H9 (cell line): ENCODE data around the gene CACNG5. TPM values are rescaled to one million over a fixed set of nuclear protein-coding genes. Genes with fewer than 3 reads are reported as not detected.

Source experiments
- DNase-seq: peaks from one replicate; pipeline ENCODE4 v3.0.0-alpha.2; 2017
- H2AFZ ChIP-seq: one replicate; pipeline ENCODE4 v1.6.1; 2013; ENCODE audit warnings: mild to moderate bottlenecking, low read length, control low read depth, moderate library complexity
- H2AK5ac ChIP-seq: 2 replicates; pipeline ENCODE4 v1.6.1; 2013; ENCODE audit warnings: low read length, control low read depth, mixed read lengths; ENCODE audit not compliant: insufficient read length
- H2BK120ac ChIP-seq: one replicate; pipeline ENCODE4 v1.6.1; 2013; ENCODE audit warnings: low read depth, mild to moderate bottlenecking, low read length, control low read depth, inconsistent platforms; ENCODE audit not compliant: poor library complexity, severe bottlenecking
- H2BK12ac ChIP-seq: 2 replicates; pipeline ENCODE4 v1.6.1; 2013; ENCODE audit warnings: low read length, control low read depth, mixed read lengths, low read depth; ENCODE audit not compliant: insufficient read length
- H2BK15ac ChIP-seq: 2 replicates; pipeline ENCODE4 v1.6.1; 2013; ENCODE audit warnings: low read depth, low read length, control low read depth
- H2BK20ac ChIP-seq: one replicate; pipeline ENCODE4 v1.6.1; 2013; ENCODE audit warnings: low read depth, mild to moderate bottlenecking, low read length, control low read depth, inconsistent platforms; ENCODE audit not compliant: poor library complexity, severe bottlenecking
- H2BK5ac ChIP-seq: 2 replicates; pipeline ENCODE4 v1.6.1; 2013; ENCODE audit warnings: low read length, control low read depth, mixed read lengths; ENCODE audit not compliant: insufficient read length
- H3K14ac ChIP-seq: 2 replicates; pipeline ENCODE4 v1.6.1; 2013; ENCODE audit warnings: low read length, control low read depth; ENCODE audit not compliant: insufficient read depth
- H3K18ac ChIP-seq: 2 replicates; pipeline ENCODE4 v1.6.1; 2013; ENCODE audit warnings: low read depth, mild to moderate bottlenecking, mixed read lengths, low read length, control low read depth; ENCODE audit not compliant: insufficient read length
- H3K23ac ChIP-seq: 2 replicates; pipeline ENCODE4 v1.6.1; 2013; ENCODE audit warnings: low read length, control low read depth, mixed read lengths, low read depth; ENCODE audit not compliant: insufficient read length
- H3K23me2 ChIP-seq: 2 replicates; pipeline ENCODE4 v1.6.1; 2013; ENCODE audit warnings: low read depth, mild to moderate bottlenecking, mixed read lengths, low read length, control low read depth; ENCODE audit not compliant: insufficient read length, poor library complexity, severe bottlenecking
- H3K27ac ChIP-seq: 2 replicates; pipeline ENCODE4 v1.5.1; 2013; ENCODE audit warnings: low read length, control low read depth, mixed read lengths, low read depth; ENCODE audit not compliant: insufficient read length
- H3K27me3 ChIP-seq: 2 replicates; pipeline ENCODE4 v1.6.1; 2013; ENCODE audit warnings: low read length, control low read depth, inconsistent platforms; ENCODE audit not compliant: insufficient read depth
- H3K4ac ChIP-seq: 2 replicates; pipeline ENCODE4 v1.6.1; 2013; ENCODE audit warnings: low read depth, mild to moderate bottlenecking, control low read depth, inconsistent platforms, low read length, moderate library complexity
- H3K4me1 ChIP-seq: 2 replicates; pipeline ENCODE4 v1.6.1; 2013; ENCODE audit warnings: low read length, control low read depth, inconsistent platforms; ENCODE audit not compliant: insufficient read depth
- H3K4me2 ChIP-seq: 2 replicates; pipeline ENCODE4 v1.6.1; 2013; ENCODE audit warnings: low read length, control low read depth, mixed read lengths; ENCODE audit not compliant: insufficient read length, insufficient read depth
- H3K56ac ChIP-seq: 2 replicates; pipeline ENCODE4 v1.6.1; 2013; ENCODE audit warnings: low read depth, mild to moderate bottlenecking, mixed read lengths, low read length, control low read depth; ENCODE audit not compliant: insufficient read length
- H3K79me1 ChIP-seq: 2 replicates; pipeline ENCODE4 v1.6.1; 2013; ENCODE audit warnings: low read depth, mild to moderate bottlenecking, moderate library complexity, low read length, control low read depth, inconsistent platforms; ENCODE audit not compliant: insufficient read depth, poor library complexity, severe bottlenecking
- H3K79me2 ChIP-seq: 2 replicates; pipeline ENCODE4 v1.6.1; 2013; ENCODE audit warnings: low read length, control low read depth, inconsistent platforms; ENCODE audit not compliant: insufficient read depth
- H3K9ac ChIP-seq: 2 replicates; pipeline ENCODE4 v1.6.1; 2013; ENCODE audit warnings: low read length, control low read depth, mixed read lengths; ENCODE audit not compliant: insufficient read length; ENCODE audit errors: extremely low read depth
- H3K9me3 ChIP-seq: one replicate; pipeline ENCODE4 v1.6.1; 2013; ENCODE audit warnings: low read depth, low read length, inconsistent platforms; ENCODE audit not compliant: control insufficient read depth
- H3T11ph ChIP-seq: one replicate; pipeline ENCODE4 v1.6.1; 2013; ENCODE audit warnings: mild to moderate bottlenecking, low read length, control low read depth, inconsistent platforms
- H4K20me1 ChIP-seq: one replicate; pipeline ENCODE4 v1.6.1; 2013; ENCODE audit not compliant: control insufficient read depth, insufficient read length, insufficient read depth
- H4K5ac ChIP-seq: 2 replicates; pipeline ENCODE4 v1.6.1; 2013; ENCODE audit warnings: low read depth, mild to moderate bottlenecking, mixed read lengths, low read length, control low read depth; ENCODE audit not compliant: insufficient read length
- H4K8ac ChIP-seq: replicated peaks from 2 replicates; pipeline ENCODE4 v1.6.1; 2013; ENCODE audit warnings: low read length, control low read depth, mixed read lengths, low read depth; ENCODE audit not compliant: insufficient read length
- H4K91ac ChIP-seq: 2 replicates; pipeline ENCODE4 v1.6.1; 2013; ENCODE audit warnings: low read depth, mild to moderate bottlenecking, moderate library complexity, mixed read lengths, low read length, control low read depth; ENCODE audit not compliant: insufficient read length
- H3K27ac Mint-ChIP-seq, 3 experiments: 2 replicates in 2 of 3; 3 replicates in 1 of 3; pipeline ENCODE4 v1.8.0; 2020 to 2021; ENCODE audit warnings: mixed read lengths in 3 of 3, mild to moderate bottlenecking in 1 of 3, moderate library complexity in 1 of 3
- H3K27me3 Mint-ChIP-seq: 2 replicates; pipeline ENCODE4 v1.8.0; 2021; ENCODE audit warnings: low read depth, mild to moderate bottlenecking, moderate library complexity, mixed read lengths
- H3K36me3 Mint-ChIP-seq, 3 experiments: 2 replicates in 2 of 3; 3 replicates in 1 of 3; pipeline ENCODE4 v1.8.0; 2020 to 2021; ENCODE audit warnings: low read depth in 3 of 3, mixed read lengths in 3 of 3; ENCODE audit not compliant: insufficient read depth in 1 of 3
- H3K4me1 Mint-ChIP-seq, 2 experiments: 2 replicates each; pipeline ENCODE4 v1.8.0; 2020; ENCODE audit warnings: mixed read lengths in 2 of 2
- H3K4me3 Mint-ChIP-seq, 2 experiments: 2 replicates in 1 of 2; 3 replicates in 1 of 2; pipeline ENCODE4 v1.8.0; 2020 to 2021; ENCODE audit warnings: mild to moderate bottlenecking in 2 of 2, mixed read lengths in 2 of 2, moderate library complexity in 1 of 2
- H3K9me3 Mint-ChIP-seq, 2 experiments: 2 replicates in 1 of 2; 3 replicates in 1 of 2; pipeline ENCODE4 v1.8.0; 2020; ENCODE audit warnings: mild to moderate bottlenecking in 2 of 2, mixed read lengths in 2 of 2, moderate library complexity in 1 of 2
- CTCF ChIP-seq: fragments of 200-600 bp; sonication (generic); conservative IDR thresholded peaks from 3 replicates; pipeline ENCODE4 v1.8.0; 2021; ENCODE audit warnings: antibody characterized with exemption, mild to moderate bottlenecking
- WGBS: extraction: QIAGEN DNeasy Blood & Tissue Kit; methylation state at CpG from one replicate; pipeline ENCODE4 v1.1.7; 2013; ENCODE audit warnings: missing lambda C conversion rate, low lambda C conversion rate, mixed read lengths; ENCODE audit not compliant: insufficient read length; ENCODE audit errors: extremely low coverage; 5-methylcytosine and 5-hydroxymethylcytosine counted together
- total RNA-seq: library from RNA; stranded (reverse); gene quantifications from 2 replicates; pipeline ENCODE4 v1.2.1, GENCODE V29; 2021

Gene CACNG5
- total RNA-seq, 1 experiment from 2014 or later = 1.6 TPM

DNA sequence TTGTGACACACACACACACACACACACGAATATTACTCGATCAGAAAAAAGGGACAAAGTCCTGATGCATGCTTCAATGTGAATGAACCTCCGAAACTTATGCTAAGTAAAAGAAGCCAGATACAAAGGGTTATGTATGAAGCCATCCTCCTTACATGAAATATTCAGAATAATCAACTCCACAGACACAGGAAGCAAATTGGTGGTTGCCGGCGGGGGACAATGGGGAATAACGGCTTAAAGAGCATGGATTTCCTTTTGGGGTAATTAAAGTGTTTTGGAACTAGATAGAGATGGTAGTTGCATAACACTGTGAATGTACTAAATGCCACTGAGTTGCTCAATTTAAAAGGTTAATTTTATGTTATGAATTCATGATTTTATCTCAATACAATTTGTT is 8.1 kb upstream of the CACNG5 start:
- no peaks in the 10 kb centered on the region for H3K36me3 Mint-ChIP-seq
- no peak overlapping the region for H2BK5ac ChIP-seq
- H2BK20ac ChIP-seq = no peak overlapping the region
- no peak overlapping the region for H3K4ac ChIP-seq
- H4K91ac ChIP-seq = no peak overlapping the region
- no peak overlapping the region for H2AFZ ChIP-seq
- H3K9me3 ChIP-seq = no peaks in the 10 kb centered on the region
- peaks cover 20 to 22% of the 10 kb centered on the region in 2 experiments for H3K4me1 Mint-ChIP-seq
- no peak overlapping the region for H3T11ph ChIP-seq
- H4K5ac ChIP-seq = no peak overlapping the region
- no peak overlapping the region for H3K9ac ChIP-seq
- H3K27me3 Mint-ChIP-seq = peaks cover 11% of the 10 kb centered on the region
- H3K23ac ChIP-seq = no peak overlapping the region
- H4K8ac ChIP-seq = no peak overlapping the region
- no peak overlapping the region for H2BK15ac ChIP-seq
- H3K79me1 ChIP-seq = no peaks in the 10 kb centered on the region
- H3K56ac ChIP-seq = no peak overlapping the region
- no peaks in the 10 kb centered on the region for H3K79me2 ChIP-seq
- no peak overlapping the region for H2BK120ac ChIP-seq
- no peak for DNase-seq
- no CpG with 5 or more reads among the region's 6 CpGs for WGBS
- H3K23me2 ChIP-seq = no peaks in the 10 kb centered on the region
- no peak overlapping the region for H3K4me3 Mint-ChIP-seq
- no peak overlapping the region for H3K4me2 ChIP-seq
- no peaks in the 10 kb centered on the region for H3K27me3 ChIP-seq
- H2BK12ac ChIP-seq = no peak overlapping the region
- no peak overlapping the region for H3K18ac ChIP-seq
- H3K4me1 ChIP-seq = peaks cover 4% of the 10 kb centered on the region
- no peak overlapping the region for H3K27ac ChIP-seq
- no peak for TF ChIP-seq CTCF
- H3K14ac ChIP-seq = no peak overlapping the region
- no peak overlapping the region for H3K27ac Mint-ChIP-seq
- no peak overlapping the region for H2AK5ac ChIP-seq
- peaks cover 0 to 2% of the 10 kb centered on the region in 2 experiments; a peak in 3 of 5 replicates for H3K9me3 Mint-ChIP-seq
- no peaks in the 10 kb centered on the region for H4K20me1 ChIP-seq
